ENCODE data around the gene SETD2. TPM values are rescaled to one million over a fixed set of nuclear protein-coding genes. Genes with fewer than 3 reads are reported as not detected.

The SETD2 gene
- total RNA-seq, 1 experiment from 2014 or later = 60.8 TPM

DNA sequence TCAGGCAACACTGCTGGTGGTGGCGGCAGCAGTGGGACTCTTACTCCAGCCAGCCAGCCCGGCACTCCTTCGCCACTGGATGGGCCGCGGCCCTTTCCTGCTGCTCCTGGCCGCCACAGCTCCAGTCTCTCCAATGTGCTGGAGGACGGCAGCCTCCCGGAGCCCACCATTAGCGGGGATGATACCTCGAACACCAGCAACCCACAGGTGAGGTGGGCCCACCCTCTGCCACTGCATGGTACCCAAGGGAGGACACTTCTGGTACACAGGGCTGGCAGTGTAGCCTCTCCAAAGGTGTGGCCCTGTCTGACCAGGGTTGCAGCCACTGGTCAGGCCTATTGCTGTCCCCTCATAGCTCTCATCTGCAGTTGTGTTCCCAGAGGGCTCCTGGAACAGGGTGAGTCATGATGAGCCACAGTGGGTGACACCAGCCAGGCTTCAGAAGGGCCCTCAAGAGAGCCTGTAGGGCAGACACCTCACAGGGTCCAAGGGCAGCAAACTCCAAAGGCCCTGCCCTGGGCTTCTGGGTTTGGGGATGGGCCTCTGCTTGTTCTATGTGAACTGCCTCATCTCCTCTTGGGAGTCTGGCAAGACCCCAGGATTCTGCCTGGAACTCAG is 163.6 kb downstream of the SETD2 start:
- H3K56ac ChIP-seq (ENCODE audit: insufficient read length, low read depth, low read length) = no peak overlapping the region
- Mint-ChIP-seq H3K9me3 (no peaks in the 10 kb centered on the region; a peak in 1 of 5 replicates), H3K27me3 (ENCODE audit: low read depth) (no peaks in the 10 kb centered on the region), H3K4me1 (peaks cover 5 to 8% of the 10 kb centered on the region in 2 experiments), H3K27ac (no peak overlapping the region), H3K36me3 (ENCODE audit: insufficient read depth in 1 of 3, low read depth in 3 of 3) (peaks cover 16 to 33% (median 31%) of the 10 kb centered on the region in 3 experiments; a peak in 6 of 7 replicates), H3K4me3 (no peak overlapping the region)
- TF ChIP-seq CTCF (conservative IDR thresholded peaks at IDR 0.05) = no peak
- no peak overlapping the region for H2BK15ac ChIP-seq (ENCODE audit: low read depth, low read length)
- no peak for DNase-seq
- no peak overlapping the region for H2BK5ac ChIP-seq (ENCODE audit: insufficient read length, low read length)
- H3K18ac ChIP-seq (ENCODE audit: insufficient read length, low read depth, low read length) = no peak overlapping the region
- H3K4ac ChIP-seq (ENCODE audit: low read depth, low read length) = no peak overlapping the region
- H2AFZ ChIP-seq (ENCODE audit: low read length) = no peak overlapping the region
- H2BK12ac ChIP-seq (ENCODE audit: insufficient read length, low read depth, low read length) = no peak overlapping the region
- no peaks in the 10 kb centered on the region for H3K79me2 ChIP-seq (ENCODE audit: insufficient read depth, low read length)
- no peak overlapping the region for H2AK5ac ChIP-seq (ENCODE audit: insufficient read length, low read length)
- H3T11ph ChIP-seq (ENCODE audit: low read length) = no peak overlapping the region
- H3K4me1 ChIP-seq (ENCODE audit: insufficient read depth, low read length) = no peaks in the 10 kb centered on the region
- H4K20me1 ChIP-seq (ENCODE audit: control insufficient read depth, insufficient read depth, insufficient read length) = no peaks in the 10 kb centered on the region
- H4K91ac ChIP-seq (ENCODE audit: insufficient read length, low read depth, low read length) = no peak overlapping the region
- H3K14ac ChIP-seq (ENCODE audit: insufficient read depth, low read length) = no peak overlapping the region
- H3K4me2 ChIP-seq (ENCODE audit: insufficient read depth, insufficient read length, low read length) = no peak overlapping the region
- H3K27me3 ChIP-seq (ENCODE audit: insufficient read depth, low read length) = no peaks in the 10 kb centered on the region
- no peak overlapping the region for H2BK20ac ChIP-seq (ENCODE audit: low read depth, low read length, poor library complexity, severe bottlenecking)
- H3K79me1 ChIP-seq (ENCODE audit: insufficient read depth, low read depth, low read length, poor library complexity, severe bottlenecking) = no peaks in the 10 kb centered on the region
- H3K23me2 ChIP-seq (ENCODE audit: insufficient read length, low read depth, low read length, poor library complexity, severe bottlenecking) = no peaks in the 10 kb centered on the region
- H3K9me3 ChIP-seq (ENCODE audit: control insufficient read depth, low read depth, low read length) = no peaks in the 10 kb centered on the region
- H4K8ac ChIP-seq (replicated peaks; ENCODE audit: insufficient read length, low read depth, low read length) = no peak overlapping the region
- H3K9ac ChIP-seq (ENCODE audit: extremely low read depth, insufficient read length, low read length) = no peak overlapping the region
- H4K5ac ChIP-seq (ENCODE audit: insufficient read length, low read depth, low read length) = no peak overlapping the region
- H3K23ac ChIP-seq (ENCODE audit: insufficient read length, low read depth, low read length) = no peak overlapping the region
- no CpG with 5 or more reads among the region's 10 CpGs for WGBS (ENCODE audit: extremely low coverage, insufficient read length, low lambda C conversion rate)
- H2BK120ac ChIP-seq (ENCODE audit: low read depth, low read length, poor library complexity, severe bottlenecking) = no peak overlapping the region
- no peak overlapping the region for H3K27ac ChIP-seq (ENCODE audit: insufficient read length, low read depth, low read length)

All from H9 (cell line).